GM18499 (cell line): ENCODE results near the gene GUK1.

Experiments
- ATAC-seq: cut with Tn5 transposase; IDR thresholded peaks from one replicate; pipeline ENCODE4 v1.9.1; 2021; ENCODE audit warnings: moderate number of reproducible peaks; ENCODE audit not compliant: insufficient read depth, unreplicated experiment

GUK1 gene

GRCh38 chr1:228194436-228194835 lies 54.4 kb downstream of the GUK1 start:
- ATAC-seq: no peak

- ATAC-seq: no peak
Observed at GRCh38 chr1:228194921-228195812, 55.1 kb downstream of the GUK1 start.

GRCh38 chr1:228197555-228198147 lies 57.6 kb downstream of the GUK1 start:
- no peak for ATAC-seq
